ENCODE data around the gene MAU2. TPM values are rescaled to one million over a fixed set of nuclear protein-coding genes. Genes with fewer than 3 reads are reported as not detected.

MAU2 gene
- total and polyA plus RNA-seq, 2 of the 13 experiments (the other 11 are each of a cell fraction or from before 2014, with no cell fraction given), result 16.8 to 33.8 TPM

- TF ChIP-seq NFAT5 (CRISPR knock-in tag; IDR thresholded peaks at IDR 0.05), result no peak
- TF ChIP-seq EHMT2 (IDR thresholded peaks at IDR 0.05; ENCODE audit: borderline replicate concordance, low read depth, low read length), result no peak
- TF ChIP-seq PAXIP1 (CRISPR knock-in tag; conservative IDR thresholded peaks at IDR 0.05), result no peak
- no peak for TF ChIP-seq NCOA1 (CRISPR knock-in tag; IDR thresholded peaks at IDR 0.05)
- peak; percentile 53; the same call in 1 of the 2 replicates for TF ChIP-seq IRF2 (CRISPR knock-in tag; IDR thresholded peaks at IDR 0.05)
- no peak for TF ChIP-seq RCOR2 (CRISPR knock-in tag; IDR thresholded peaks at IDR 0.05)
- no peak for TF ChIP-seq HIVEP1 (CRISPR knock-in tag; IDR thresholded peaks at IDR 0.05)
- 0 out of 2 replicates have a peak, but pooled peaks have one; percentile 35 for TF ChIP-seq ZNF343 (CRISPR knock-in tag; IDR thresholded peaks at IDR 0.05)
- peak; percentile 32; the same call in 1 of the 2 replicates for TF ChIP-seq ARID4A (CRISPR knock-in tag; IDR thresholded peaks at IDR 0.05; ENCODE audit: borderline replicate concordance)
- no peak for TF ChIP-seq ZNF614 (CRISPR knock-in tag; IDR thresholded peaks at IDR 0.05; ENCODE audit: borderline replicate concordance)
- peak; percentile 52; the same call in 1 of the 2 replicates for TF ChIP-seq ZNF501 (CRISPR knock-in tag; IDR thresholded peaks at IDR 0.05)
- peak; percentile 72; the same call in 1 of the 2 replicates for TF ChIP-seq MXD4 (CRISPR knock-in tag; IDR thresholded peaks at IDR 0.05)
- TF ChIP-seq SALL2 (CRISPR knock-in tag; IDR thresholded peaks at IDR 0.05), result no peak
- no peak for TF ChIP-seq ZNF24 (IDR thresholded peaks at IDR 0.05)
- no peak for TF ChIP-seq ZNF549 (CRISPR knock-in tag; IDR thresholded peaks at IDR 0.05)
- no peak for TF ChIP-seq E2F2 (CRISPR knock-in tag; IDR thresholded peaks at IDR 0.05; ENCODE audit: borderline replicate concordance)
These were observed 40.5 kb downstream of the MAU2 start (continued) for GRCh38 chr19:19361075-19361594.

Measured in HepG2 (cell line).